MM.1S (cell line): ENCODE measurements around the gene NALCN.
"Not testable (repeated sequence)": the region's sequence is repeated elsewhere in the genome, so short reads cannot be mapped to it uniquely, and the experiment has no call there.

Source experiments
- DNase-seq: peaks from one replicate; pipeline ENCODE4 v3.0.0-alpha.2; 2015
- H2AFZ ChIP-seq: fragments of 300-600 bp; sonication (generic); 2 replicates; pipeline ENCODE4 v1.6.0; 2016; ENCODE audit warnings: antibody characterized with exemption, low read length
- H3F3A ChIP-seq: fragments of 300-600 bp; sonication (generic); 2 replicates; pipeline ENCODE4 v1.6.1; 2016; ENCODE audit warnings: mild to moderate bottlenecking, antibody characterized with exemption, low read length, moderate library complexity, mixed read lengths; ENCODE audit not compliant: insufficient read depth
- H3K27ac ChIP-seq: fragments of 300-600 bp; sonication (generic); 2 replicates; pipeline ENCODE4 v1.5.1; 2016; ENCODE audit warnings: mild to moderate bottlenecking, low read length
- H3K27me3 ChIP-seq: fragments of 300-600 bp; sonication (generic); replicated peaks from 2 replicates; pipeline ENCODE4 v1.6.0; 2016; ENCODE audit warnings: low read length; ENCODE audit not compliant: insufficient read depth
- H3K36me3 ChIP-seq: fragments of 300-600 bp; sonication (generic); replicated peaks from 2 replicates; pipeline ENCODE4 v1.6.1; 2016; ENCODE audit warnings: mild to moderate bottlenecking, low read length, mixed read lengths; ENCODE audit not compliant: insufficient read depth
- H3K4me1 ChIP-seq: fragments of 300-600 bp; sonication (generic); 2 replicates; pipeline ENCODE4 v1.6.1; 2016; ENCODE audit warnings: low read length, mixed read lengths
- H3K4me2 ChIP-seq: fragments of 300-600 bp; sonication (generic); 2 replicates; pipeline ENCODE4 v1.6.0; 2016; ENCODE audit warnings: low read depth, low read length
- H3K4me3 ChIP-seq: fragments of 300-600 bp; sonication (generic); 2 replicates; pipeline ENCODE4 v1.5.1; 2016; ENCODE audit warnings: low read length, mixed read lengths
- H3K79me2 ChIP-seq: fragments of 300-600 bp; sonication (generic); 2 replicates; pipeline ENCODE4 v1.6.1; 2016; ENCODE audit warnings: mixed run types, low read length, mixed read lengths
- H3K9ac ChIP-seq: fragments of 300-600 bp; sonication (generic); 2 replicates; pipeline ENCODE4 v1.6.1; 2016; ENCODE audit warnings: low read length, mixed read lengths
- H3K9me2 ChIP-seq: fragments of 300-600 bp; sonication (generic); replicated peaks from 2 replicates; pipeline ENCODE4 v1.6.1; 2016; ENCODE audit warnings: mild to moderate bottlenecking, low read length, mixed read lengths; ENCODE audit not compliant: insufficient read depth
- H3K9me3 ChIP-seq: fragments of 300-600 bp; sonication (generic); replicated peaks from 2 replicates; pipeline ENCODE4 v1.6.1; 2016; ENCODE audit warnings: mild to moderate bottlenecking, low read length, mixed read lengths; ENCODE audit not compliant: insufficient read depth
- H4K20me1 ChIP-seq: fragments of 300-600 bp; sonication (generic); 2 replicates; pipeline ENCODE4 v1.6.1; 2016; ENCODE audit warnings: mild to moderate bottlenecking, low read length, moderate library complexity, mixed read lengths; ENCODE audit not compliant: insufficient read depth
- EZH2 ChIP-seq: fragments of 300-600 bp; sonication (generic); optimal IDR thresholded peaks from 2 replicates; pipeline ENCODE3; 2017; ENCODE audit warnings: low read depth, mild to moderate bottlenecking, antibody characterized with exemption, low read length, mixed read lengths
- EZH2phosphoT487 ChIP-seq: fragments of 300-600 bp; sonication (generic); IDR thresholded peaks from 2 replicates; pipeline ENCODE4 v1.6.1; 2018; ENCODE audit warnings: antibody characterized with exemption, low read length
- TF ChIP-seq, protein P1 (sequence below): fragments of 300-600 bp; sonication (generic); IDR thresholded peaks from 2 replicates; pipeline ENCODE4 v1.5.1; 2016; ENCODE audit warnings: antibody characterized with exemption, low read length, mixed read lengths

The NALCN gene

DNA sequence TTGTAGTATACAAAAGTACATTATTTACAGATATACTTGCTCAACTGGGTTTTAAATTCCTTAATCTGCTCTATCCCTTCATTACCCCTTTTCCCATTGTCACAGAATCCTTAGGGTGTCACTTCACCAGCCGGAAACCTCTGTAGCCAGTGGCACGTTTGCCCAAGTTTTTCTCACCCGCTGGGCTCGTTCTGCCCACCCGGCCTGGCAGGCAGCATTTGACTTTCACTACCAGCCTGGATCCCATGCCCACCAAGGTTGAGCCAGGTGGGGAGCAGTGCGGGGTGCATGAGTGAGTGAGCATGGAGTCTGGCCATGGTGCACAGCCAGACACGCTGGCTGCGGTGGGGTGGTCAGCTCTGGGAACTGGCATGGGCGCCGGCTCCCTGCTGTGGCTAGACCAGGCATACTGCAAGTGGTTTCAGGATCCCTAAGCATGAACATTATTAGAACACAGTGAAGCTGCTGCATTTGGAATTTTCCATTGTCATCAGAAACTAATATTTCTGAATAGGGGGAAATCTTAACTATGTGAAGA, 98.3 kb downstream of the NALCN start:
- DNase-seq: no peak
- no peaks in the 10 kb centered on the region for H3K27me3 ChIP-seq
- H3K9ac ChIP-seq: no peak overlapping the region
- no peaks in the 10 kb centered on the region for H3K9me2 ChIP-seq
- no peaks in the 10 kb centered on the region for H3F3A ChIP-seq
- H3K4me2 ChIP-seq: no peak overlapping the region
- TF ChIP-seq EZH2 (no peak), EZH2phosphoT487 (no peak)
- TF ChIP-seq, protein P1, sequence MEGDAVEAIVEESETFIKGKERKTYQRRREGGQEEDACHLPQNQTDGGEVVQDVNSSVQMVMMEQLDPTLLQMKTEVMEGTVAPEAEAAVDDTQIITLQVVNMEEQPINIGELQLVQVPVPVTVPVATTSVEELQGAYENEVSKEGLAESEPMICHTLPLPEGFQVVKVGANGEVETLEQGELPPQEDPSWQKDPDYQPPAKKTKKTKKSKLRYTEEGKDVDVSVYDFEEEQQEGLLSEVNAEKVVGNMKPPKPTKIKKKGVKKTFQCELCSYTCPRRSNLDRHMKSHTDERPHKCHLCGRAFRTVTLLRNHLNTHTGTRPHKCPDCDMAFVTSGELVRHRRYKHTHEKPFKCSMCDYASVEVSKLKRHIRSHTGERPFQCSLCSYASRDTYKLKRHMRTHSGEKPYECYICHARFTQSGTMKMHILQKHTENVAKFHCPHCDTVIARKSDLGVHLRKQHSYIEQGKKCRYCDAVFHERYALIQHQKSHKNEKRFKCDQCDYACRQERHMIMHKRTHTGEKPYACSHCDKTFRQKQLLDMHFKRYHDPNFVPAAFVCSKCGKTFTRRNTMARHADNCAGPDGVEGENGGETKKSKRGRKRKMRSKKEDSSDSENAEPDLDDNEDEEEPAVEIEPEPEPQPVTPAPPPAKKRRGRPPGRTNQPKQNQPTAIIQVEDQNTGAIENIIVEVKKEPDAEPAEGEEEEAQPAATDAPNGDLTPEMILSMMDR: no peak
- H3K27ac ChIP-seq: no peak overlapping the region
- H4K20me1 ChIP-seq: no peaks in the 10 kb centered on the region
- no peaks in the 10 kb centered on the region for H3K4me1 ChIP-seq
- H3K36me3 ChIP-seq: no peaks in the 10 kb centered on the region
- H3K4me3 ChIP-seq: no peak overlapping the region
- no peaks in the 10 kb centered on the region for H3K9me3 ChIP-seq
- H2AFZ ChIP-seq: no peak overlapping the region
- no peaks in the 10 kb centered on the region for H3K79me2 ChIP-seq

DNA sequence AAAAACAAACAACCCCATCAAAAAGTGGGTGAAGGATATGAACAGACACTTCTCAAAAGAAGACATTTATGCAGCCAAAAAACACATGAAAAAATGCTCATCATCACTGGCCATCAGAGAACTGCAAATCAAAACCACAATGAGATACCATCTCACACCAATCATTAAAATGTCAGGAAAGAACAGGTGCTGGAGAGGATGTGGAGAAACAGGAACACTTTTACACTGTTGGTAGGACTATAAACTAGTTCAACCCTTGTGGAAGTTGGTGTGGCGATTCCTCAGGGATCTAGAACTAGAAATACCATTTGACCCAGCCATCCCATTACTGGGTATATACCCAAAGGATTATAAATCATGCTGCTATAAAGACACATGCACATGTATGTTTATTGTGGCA, 102.8 kb downstream of the NALCN start:
- not testable (repeated sequence) for H3K79me2 ChIP-seq, H3K27ac ChIP-seq, H3K4me3 ChIP-seq, H3K36me3 ChIP-seq, H3K9me3 ChIP-seq, H4K20me1 ChIP-seq, H2AFZ ChIP-seq, H3K4me2 ChIP-seq, H3K9ac ChIP-seq, H3F3A ChIP-seq, H3K4me1 ChIP-seq, H3K9me2 ChIP-seq, H3K27me3 ChIP-seq, DNase-seq

DNA sequence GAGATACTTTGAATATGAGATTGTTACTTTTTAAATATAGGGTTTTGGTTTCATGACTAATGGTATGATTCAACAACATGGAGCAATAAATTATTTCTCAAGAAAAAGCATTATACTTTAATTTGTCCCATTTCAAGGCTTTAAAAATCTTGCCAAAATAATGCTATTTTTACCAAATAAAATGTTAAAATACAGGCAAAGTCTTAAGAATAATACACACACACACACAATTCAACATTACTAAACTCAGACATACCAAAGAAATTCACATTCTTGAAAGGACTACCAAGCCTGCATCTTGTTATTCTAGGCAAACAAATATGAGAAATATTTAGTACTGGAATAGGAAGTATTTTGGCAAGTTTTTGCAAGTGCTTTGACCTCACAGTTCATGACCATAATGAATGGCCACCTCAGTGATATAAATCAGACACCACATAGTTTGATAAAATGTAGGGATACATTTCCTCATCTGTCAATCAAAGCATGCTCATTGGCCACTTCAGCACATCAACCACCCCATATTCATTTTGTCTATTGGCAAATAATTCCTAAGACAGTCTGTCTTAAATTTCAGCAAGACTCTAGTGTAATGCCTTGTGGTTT, 107.2 kb downstream of the NALCN start:
- no peaks in the 10 kb centered on the region for H3K9me2 ChIP-seq
- H3K4me1 ChIP-seq: no peaks in the 10 kb centered on the region
- no peak overlapping the region for H3K4me3 ChIP-seq
- no peak overlapping the region for H3K27ac ChIP-seq
- H2AFZ ChIP-seq: no peak overlapping the region
- H4K20me1 ChIP-seq: no peaks in the 10 kb centered on the region
- no peak overlapping the region for H3K4me2 ChIP-seq
- no peaks in the 10 kb centered on the region for H3K9me3 ChIP-seq
- H3K36me3 ChIP-seq: no peaks in the 10 kb centered on the region
- TF ChIP-seq EZH2 (no peak), EZH2phosphoT487 (no peak)
- TF ChIP-seq, protein P1: no peak
- no peaks in the 10 kb centered on the region for H3K79me2 ChIP-seq
- no peak overlapping the region for H3K9ac ChIP-seq
- H3F3A ChIP-seq: no peaks in the 10 kb centered on the region
- no peak for DNase-seq
- H3K27me3 ChIP-seq: no peaks in the 10 kb centered on the region

DNA sequence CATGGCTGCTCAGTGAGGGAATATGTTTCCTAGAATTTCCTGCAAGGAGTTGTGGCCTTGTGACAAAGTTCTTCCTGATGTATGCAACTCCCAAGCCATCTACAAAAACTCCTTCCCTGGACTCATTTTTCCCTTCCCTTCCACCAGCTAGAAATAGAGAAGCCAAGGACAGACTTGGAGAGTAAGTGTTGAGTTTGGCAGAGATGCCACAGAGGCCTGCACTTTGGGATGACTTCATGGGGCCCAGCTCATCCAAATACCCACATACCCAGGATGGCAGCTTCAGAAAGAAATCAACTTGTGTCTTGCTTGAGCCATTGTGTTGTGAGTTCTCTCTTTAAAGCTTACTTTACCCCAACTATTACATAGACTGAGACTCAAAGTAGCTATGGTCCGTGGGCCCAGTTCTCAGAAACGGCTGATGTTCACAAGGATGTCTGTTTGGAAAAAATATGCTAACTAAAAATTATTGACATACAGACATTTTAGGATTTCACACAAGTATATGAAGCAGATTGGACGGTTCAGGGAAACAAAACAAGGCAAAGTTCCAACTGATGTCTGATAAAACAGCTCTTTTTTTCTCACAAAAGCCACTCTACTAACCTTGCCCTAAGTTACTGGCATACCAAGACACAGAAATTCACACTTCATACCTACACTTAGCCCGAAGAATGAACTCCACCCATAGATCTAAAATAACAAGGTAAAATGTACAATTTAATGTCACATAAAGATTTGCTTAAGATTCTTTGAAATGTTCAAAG, 107.9 kb downstream of the NALCN start:
- H3F3A ChIP-seq: no peaks in the 10 kb centered on the region
- H3K4me1 ChIP-seq: no peaks in the 10 kb centered on the region
- no peaks in the 10 kb centered on the region for H4K20me1 ChIP-seq
- no peaks in the 10 kb centered on the region for H3K36me3 ChIP-seq
- no peak overlapping the region for H3K9ac ChIP-seq
- no peaks in the 10 kb centered on the region for H3K79me2 ChIP-seq
- H3K4me3 ChIP-seq: no peak overlapping the region
- H3K4me2 ChIP-seq: no peak overlapping the region
- TF ChIP-seq, protein P1: no peak
- TF ChIP-seq EZH2phosphoT487: no peak
- no peak for TF ChIP-seq EZH2
- H3K9me3 ChIP-seq: no peaks in the 10 kb centered on the region
- H2AFZ ChIP-seq: no peak overlapping the region
- no peak overlapping the region for H3K27ac ChIP-seq
- no peaks in the 10 kb centered on the region for H3K27me3 ChIP-seq
- DNase-seq: no peak
- H3K9me2 ChIP-seq: no peaks in the 10 kb centered on the region
